HG03025 (cell line): ENCODE measurements around the gene CRMP1.
"Not testable (repeated sequence)": the region's sequence is repeated elsewhere in the genome, so short reads cannot be mapped to it uniquely, and the experiment has no call there.

Source experiments
- ATAC-seq: cut with Tn5 transposase; IDR thresholded peaks from one replicate; pipeline ENCODE4 v1.9.1; 2021; ENCODE audit warnings: mild to moderate bottlenecking, moderate library complexity; ENCODE audit not compliant: unreplicated experiment, low FRiP score

Gene CRMP1

GRCh38 chr4:5863461-5864113 lies 29.3 kb downstream of the CRMP1 start:
- no peak for ATAC-seq

DNA sequence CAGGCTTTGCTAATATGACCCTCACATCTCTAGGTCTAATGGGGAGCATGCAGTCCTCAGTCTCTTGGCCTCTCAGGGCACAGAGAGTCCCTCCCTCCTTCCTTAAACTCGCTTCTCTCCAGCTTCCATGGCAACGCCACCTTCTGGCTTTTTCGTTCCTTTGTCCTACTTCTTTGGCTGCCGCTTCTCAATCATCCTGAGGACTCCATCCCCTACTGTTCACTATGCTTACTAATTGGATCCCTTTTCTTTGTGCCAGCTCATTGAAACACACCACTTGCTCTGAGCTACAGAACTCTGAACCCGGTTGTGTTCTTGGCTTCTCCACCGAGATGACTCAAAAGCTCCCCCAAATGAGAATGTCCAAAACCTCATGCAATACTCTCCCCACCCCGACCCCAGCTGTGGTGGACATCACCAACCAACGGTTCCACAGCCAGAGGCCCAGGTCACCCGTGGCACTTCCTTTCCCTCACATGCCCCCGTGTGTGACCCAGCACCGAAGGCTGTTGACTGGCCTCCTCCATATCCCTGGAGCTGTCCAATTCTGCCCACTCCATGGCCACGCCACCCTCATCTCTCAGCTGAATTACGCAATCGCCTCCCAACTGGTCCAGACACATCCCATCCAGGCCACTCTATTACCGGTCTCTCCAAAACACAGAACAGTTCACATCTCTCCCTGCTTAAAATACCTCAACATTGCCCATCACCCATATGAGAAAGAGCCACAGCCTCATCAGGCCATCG lies 34.7 kb downstream of the CRMP1 start:
- ATAC-seq: no peak

GRCh38 chr4:5857199-5857598 lies 35.7 kb downstream of the CRMP1 start:
- no peak for ATAC-seq

DNA sequence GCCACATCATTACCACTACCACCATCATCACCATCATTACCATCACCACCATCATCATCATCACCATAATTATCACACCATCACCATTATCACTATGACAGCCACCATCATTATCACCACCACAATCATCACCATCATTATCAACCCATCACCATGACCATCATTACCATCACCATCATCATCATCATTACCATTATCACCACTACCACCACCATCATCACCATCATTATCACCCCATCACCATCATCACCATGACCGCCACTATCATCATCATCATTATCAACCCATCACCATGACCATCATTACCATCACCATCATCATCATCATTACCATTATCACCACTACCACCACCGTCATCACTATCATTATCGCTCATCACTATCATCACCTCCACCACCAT lies 36.5 kb downstream of the CRMP1 start:
- not testable (repeated sequence) for ATAC-seq

- no peak for ATAC-seq
Measured at GRCh38 chr4:5854929-5855328, 38.0 kb downstream of the CRMP1 start.

DNA sequence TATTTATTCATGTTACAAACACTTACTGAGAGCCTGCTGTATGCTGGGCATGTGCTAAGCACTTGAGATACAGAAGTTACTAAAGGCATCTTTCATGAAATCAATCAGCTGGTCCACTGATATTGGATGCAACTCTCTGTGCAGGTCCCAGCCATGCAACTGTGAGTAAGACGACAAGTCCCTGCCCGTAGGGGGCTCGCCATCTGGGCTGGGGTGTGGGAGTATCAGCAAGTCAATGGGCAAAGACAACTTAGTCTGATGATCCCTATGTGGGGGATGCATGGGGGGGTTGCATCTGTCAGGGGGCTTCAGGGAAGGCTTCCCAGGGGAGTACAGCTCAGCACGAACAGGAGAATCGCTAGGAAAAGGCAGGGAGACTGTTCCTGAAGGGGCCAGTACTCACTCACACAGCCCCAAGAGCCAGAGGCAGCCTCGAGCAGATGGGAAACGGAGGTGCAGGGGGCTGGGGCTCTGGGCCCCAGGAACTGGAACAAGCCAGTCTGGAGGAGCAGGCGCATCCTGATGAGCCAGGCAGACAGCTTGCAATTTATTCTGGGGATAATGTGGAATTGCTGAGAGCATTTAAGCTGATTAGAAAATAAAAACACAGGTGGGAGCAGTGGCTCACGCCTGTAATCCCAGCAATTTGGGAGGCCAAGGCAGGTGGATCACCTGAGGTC lies 40.2 kb downstream of the CRMP1 start:
- no peak for ATAC-seq

DNA sequence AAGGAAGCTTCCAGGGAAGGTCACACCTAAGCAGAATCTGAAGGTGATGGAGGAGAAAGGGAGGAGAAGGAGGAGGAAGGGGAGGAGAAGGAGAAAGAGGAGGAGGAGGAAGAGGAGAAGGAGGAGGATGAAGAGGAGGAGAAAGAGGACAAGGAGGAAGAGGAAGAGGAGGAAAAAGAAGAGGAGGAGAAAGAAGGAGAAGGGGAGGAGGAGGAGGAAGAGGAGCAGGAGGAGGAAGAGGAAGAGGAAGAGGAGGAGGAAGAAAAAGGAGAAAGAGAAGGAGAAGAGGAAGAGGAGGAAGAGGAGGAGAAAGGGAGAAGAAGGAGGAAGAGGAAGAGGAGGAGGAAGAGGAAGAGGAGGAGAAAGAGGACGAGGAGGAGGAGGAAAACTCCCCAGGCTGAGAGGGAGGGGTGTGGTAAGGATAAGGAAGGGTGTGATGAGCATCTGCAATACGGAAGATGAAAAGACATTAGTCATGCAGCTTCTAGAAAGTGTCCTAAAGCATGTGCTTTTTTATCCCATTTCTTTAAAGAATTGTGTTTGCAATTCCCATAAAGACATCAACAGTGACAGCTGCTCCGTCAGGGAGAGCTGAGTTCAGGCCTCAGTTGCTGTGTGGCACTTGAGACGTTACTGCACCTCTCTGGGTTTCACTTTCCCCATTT lies 41.1 kb downstream of the CRMP1 start:
- no peak for ATAC-seq

GRCh38 chr4:5845035-5845905 lies 47.6 kb downstream of the CRMP1 start:
- ATAC-seq: no peak

GRCh38 chr4:5843573-5844530 lies 49.0 kb downstream of the CRMP1 start:
- ATAC-seq: no peak

DNA sequence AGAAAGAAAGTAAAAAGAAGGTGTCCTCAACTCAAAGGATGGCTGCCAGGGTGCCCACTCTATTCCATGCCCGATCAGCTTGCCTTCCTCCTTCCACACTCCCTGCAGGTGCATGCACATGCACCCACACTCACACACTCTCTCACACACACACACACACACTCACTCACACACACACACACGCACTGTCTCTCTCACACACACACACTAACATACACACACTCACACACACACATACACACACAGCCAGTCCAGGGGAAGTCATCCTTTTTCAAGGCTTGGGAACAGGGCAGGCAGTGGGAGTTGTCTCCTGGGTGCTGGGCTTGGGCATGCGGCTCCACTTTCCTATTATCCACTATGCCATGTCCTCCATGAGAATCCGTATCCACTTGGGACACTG lies 50.4 kb downstream of the CRMP1 start:
- ATAC-seq: no peak

GRCh38 chr4:5839751-5840674 lies 52.9 kb downstream of the CRMP1 start:
- ATAC-seq: no peak

DNA sequence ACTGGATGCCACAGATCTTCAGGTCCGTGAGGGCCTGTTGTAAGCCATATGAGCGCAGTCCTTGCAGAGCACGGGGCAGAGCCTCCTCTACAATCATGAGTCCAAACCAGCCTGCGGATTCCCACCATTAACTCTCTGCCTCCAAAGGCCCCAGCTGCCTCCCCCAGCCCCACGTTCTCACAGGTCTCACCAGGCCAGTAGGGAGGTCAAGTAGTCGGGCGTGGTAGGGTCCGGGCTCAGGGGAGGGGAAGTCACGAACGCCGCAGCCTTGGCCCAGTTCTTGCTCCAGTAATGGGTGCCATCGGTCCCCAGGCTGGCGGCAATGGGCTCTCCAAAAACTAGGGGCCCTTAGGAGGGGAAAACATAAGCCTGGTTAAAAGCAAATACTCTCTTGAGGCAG lies 53.6 kb downstream of the CRMP1 start:
- ATAC-seq: no peak

DNA sequence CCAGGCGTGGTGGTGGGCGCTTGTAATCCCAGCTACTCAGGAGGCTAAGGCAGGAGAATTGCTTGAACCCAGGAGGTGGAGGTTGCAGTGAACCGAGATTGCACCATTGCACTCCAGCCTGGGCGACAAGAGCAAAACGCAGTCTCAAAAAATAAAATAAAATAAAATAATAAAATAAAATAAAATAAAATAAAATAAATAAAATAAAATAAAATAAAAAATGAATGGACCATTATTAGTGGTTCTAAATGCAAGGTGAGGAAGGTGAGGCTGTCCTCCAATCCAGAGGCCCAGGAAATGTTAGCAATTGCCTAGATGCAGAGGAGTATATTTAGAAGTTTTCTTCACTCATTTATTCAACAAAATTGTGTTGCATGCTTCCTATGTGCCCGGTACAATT lies 55.4 kb downstream of the CRMP1 start:
- not testable (repeated sequence) for ATAC-seq

DNA sequence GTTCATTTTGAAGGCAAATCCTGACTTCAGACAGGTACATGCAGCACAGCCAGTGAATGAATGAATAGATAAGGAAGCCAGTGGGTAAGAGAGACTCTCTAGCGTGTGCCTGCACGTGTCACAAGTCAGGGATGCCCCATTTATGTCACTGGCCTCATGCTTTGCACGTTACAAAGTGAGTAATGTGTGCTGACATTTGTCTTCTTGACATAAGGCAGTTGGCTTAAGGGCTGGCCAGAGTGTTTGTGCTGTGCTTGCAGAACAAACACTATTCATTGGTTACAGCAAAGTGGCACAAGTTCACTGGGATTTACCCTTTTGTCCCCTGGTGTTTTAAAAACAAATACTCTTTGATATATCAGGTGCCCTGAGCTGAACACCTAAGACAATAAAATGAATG lies 55.9 kb downstream of the CRMP1 start:
- ATAC-seq: no peak

GRCh38 chr4:5828005-5828391 lies 64.9 kb downstream of the CRMP1 start:
- no peak for ATAC-seq

DNA sequence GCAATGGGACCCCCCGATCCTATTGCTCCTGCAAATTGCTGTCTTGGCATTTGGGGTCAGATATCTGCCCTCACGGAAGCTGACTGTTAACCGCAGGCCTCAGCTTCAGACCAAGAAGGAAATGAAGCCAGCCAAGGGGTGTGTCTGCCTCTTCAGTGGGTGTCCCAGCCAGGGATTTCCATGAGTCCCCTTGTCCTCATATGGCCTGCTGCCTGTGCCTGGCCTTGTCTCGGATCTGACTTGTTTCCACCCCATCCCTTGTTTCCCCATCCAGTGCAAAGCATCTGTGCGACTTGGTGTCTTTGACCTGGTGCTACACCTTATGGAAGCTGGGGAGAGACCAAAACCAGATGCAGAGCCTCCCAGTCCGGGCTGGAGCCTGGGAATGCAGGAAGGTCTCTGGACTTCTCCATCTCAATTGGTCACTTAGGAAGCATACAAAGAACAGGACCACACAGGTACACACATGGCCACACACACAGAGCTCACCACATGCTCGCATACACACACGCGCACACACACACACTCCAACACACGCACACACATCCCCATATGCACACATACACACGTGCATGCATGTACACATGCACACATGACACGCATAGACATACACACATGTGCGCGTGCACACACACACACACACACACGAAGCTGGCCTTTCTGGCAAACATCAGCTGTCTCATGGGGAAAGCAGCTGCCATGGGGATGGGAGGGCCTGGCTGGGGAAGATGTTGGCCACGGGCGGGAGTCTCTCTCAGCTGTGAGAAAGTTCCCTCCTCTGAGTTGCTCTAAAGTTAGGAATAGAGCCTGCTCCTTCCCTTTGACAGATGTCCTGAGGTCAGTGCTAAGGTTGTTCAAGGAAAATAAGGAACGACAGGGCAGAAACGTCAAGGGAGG lies 65.5 kb downstream of the CRMP1 start:
- ATAC-seq: no peak

DNA sequence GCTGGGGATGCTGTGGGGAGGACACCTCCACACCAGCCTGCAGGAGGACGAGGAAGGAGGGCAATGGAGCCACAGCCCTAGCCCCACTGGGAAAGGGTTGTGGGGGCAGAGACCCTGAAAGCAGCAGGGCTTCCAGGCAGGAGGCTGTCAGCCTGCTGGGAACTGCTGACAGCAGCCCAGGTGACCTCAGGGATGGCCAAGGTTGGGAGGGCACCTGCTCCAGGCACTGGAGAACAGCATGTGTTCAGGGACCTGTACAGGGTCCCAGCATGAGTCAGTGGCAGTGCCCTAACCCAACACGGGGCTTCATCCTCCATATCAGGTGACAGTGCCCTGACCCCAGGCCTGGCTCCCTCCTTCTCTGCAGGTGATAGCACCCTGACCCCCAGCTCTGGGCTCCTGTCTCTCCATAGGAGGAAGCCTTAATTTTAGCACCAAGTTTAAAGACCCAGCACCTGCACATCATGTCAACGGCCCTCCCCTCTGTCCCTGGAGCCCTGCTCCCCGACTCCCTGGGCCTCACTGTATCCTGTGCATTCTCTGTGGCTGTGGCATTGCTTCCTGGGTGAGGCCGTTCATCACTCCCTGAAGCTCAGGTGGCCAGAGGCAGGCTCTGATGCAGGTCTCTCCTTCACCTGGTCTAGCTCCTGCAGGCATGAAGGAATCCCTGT lies 66.3 kb downstream of the CRMP1 start:
- ATAC-seq: no peak
